Right renal cortex interstitium (tissue), 3 donors: ENCODE data around the gene HOXA6. TPM values are rescaled to one million over a fixed set of nuclear protein-coding genes. Genes with fewer than 3 reads are reported as not detected.

ENCODE experiments used
- DNase-seq, 3 donors: peaks; one replicate each; pipeline ENCODE4 v3.0.0-alpha.2; 2013; ENCODE audit warnings: low read depth in 3 of 3, low spot score in 2 of 3
- polyA plus RNA-seq, 3 donors: library from polyadenylated mRNA; unstranded; fragments of 120-200 nt; gene quantifications; one replicate each; pipeline ENCODE4 v1.2.1, GENCODE V29; 2013; ENCODE audit not compliant: insufficient read length in 3 of 3

The HOXA6 gene
- polyA plus RNA-seq, 3 donors: 18.7 to 24.4 (median 22.0) TPM

DNA sequence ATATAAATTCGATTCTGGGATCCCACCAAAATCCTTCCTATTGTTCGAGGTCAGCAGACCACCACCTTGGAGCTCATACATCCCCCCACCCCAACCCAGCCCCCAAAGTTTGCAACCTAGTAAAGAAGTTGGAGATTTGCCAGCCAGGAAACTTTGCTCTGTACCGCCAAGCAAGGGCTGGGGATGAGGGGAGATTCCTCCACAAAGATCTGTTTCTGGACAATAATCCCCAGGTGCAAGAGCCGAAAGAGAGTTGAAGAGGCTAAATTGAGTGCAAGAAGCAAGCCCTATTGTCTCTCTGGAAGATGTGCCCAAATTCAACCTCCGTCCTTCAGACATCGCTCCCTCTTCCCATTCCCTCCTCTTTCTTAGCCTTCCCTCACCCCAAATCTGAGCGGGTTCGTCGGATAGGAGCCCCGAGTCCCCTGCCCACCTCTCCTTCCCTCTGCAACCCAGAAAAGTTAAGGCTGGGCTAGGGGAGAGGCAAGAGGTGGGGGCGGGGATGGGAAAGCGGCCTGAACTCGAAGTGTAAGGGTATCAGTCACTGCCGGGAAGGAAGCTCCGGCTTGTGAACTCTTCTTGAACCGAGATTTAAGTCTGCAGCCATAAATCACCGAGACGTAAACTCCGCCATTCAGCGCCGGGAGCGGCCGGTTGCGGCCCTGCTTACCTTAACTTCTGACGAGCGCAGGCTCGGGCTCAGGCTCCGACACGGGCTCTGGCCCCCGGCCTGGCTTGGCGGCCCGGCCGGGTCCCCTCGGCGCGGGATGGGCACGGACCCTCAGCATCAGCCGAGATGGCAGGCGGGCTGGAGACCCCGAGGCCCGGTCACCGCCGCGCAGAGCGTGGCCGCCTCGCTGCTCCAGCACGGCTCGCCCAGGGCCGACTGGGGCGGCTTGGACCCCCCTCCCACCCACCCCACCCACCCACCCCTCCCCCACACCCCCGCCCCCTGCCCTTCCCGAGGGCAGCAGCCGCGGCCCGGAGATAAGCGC, 34.3 kb downstream of the HOXA6 start:
- no peak for DNase-seq

DNA sequence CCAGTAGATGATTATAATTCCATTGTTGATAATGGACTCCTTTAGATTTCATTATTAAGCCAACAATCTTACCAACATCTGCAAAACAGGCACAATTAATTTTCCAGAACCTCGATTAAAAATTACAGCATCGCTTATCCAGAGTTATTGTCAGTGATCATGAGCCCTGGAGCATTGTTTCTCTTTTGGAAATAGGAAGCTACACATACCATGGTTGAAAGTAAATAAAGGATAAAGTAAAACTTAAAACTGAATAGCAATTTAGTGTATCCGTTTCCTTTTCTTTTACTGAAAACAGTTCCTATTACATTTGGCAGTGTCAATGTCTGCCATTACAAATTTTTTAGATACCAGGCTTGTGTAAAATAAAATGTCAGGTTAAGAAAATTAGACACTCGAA, 35.2 kb downstream of the HOXA6 start:
- DNase-seq: no peak

DNA sequence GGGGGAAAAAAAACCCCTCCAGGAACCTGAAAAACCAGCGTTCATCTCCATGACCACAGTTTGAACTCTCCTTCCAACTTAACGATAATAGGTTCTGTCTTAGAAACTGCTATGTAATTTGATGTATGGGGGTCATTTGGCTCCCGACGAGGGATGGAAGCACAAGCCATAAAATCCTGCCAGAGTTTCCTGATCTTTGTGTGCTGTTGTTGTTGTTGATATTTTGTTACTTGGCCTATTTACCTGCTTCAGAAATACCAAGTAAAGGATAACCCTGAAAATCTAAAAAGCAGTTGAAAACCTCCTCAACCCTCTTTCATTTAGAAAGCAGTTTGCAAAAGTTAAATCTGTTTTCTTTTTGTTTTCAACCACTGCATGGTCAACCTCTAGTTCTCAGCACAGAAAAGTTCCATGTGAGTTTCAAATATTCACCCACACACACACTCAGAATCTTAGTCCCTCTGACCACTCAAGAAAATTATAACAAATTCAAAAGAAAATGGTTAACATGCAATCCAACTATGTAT, 35.8 kb downstream of the HOXA6 start:
- DNase-seq: no peak

DNA sequence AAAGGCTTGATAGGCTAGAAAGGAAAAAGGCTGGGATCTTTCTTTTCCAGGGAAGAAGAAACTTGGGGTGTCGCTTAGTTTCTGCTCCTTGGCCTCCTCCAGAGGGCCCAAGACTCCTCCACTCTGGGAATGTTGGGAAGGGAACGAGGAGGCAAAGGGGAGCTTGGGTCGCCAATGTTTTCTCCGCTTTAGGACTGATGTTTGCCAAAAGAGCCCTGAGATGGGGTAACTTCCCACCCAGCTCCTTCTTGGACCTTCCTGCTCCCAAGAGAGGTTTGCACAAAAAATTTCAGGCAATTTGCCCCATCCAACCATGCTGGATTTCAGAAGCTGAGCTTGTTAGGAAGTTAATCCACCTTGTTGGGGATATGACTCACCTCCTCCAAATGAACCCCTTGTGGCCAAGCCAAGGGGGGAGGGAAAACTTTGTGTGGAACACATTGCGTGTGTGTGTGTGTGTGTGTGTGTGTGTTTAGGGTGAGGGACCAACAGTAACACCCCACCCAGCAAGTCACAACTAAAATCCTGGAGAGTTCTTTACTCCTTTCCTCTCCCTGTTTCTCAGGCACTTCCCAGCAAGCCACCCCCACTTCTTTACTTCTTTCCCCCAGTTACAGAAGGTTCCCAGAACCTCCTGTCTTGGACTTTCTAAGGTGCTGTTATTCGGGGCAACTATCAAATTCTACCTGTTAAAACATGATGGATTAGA, 36.4 kb downstream of the HOXA6 start:
- no peak for DNase-seq

DNA sequence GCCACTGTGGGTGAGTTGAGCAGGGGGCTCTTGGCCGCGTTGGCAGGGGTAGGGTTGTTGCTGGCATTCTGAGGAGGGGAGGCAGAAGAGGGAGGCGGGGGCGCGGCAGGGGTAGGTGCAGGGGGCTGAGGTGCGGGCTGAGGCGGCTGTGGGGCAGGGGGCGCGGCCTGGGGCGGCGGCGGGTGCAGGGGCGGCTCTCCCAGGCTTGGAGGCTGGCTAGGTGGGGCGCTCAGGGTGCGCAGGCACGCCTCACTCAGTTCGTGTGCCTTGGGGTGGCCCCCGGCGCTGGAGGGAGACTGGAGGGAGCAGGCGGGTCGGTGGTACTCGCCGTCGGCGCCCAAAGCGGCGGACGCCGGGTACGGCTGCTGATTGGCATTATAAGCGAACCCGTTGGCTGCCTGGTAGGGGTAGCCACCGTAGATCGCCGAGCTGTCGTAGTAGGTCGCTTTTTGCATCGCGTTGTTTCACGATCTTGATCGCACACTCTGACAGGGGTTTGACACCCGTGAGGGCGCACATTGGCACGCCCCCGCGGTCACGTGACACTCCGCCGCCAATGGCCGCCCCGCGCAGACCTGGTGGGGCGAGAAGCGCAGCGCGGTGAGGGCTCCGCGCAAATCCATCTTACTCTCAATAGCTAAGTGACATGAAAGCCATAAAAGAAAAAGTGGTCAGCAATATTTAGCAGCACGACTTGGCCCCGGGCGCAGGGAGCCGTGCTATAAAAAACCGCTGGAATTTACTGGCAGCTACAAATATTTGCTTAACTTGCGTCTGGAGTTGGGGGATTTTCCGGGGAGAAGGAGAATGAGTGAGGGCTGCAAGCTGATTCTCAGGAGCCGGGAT, 37.2 kb downstream of the HOXA6 start:
- no peak for DNase-seq

DNA sequence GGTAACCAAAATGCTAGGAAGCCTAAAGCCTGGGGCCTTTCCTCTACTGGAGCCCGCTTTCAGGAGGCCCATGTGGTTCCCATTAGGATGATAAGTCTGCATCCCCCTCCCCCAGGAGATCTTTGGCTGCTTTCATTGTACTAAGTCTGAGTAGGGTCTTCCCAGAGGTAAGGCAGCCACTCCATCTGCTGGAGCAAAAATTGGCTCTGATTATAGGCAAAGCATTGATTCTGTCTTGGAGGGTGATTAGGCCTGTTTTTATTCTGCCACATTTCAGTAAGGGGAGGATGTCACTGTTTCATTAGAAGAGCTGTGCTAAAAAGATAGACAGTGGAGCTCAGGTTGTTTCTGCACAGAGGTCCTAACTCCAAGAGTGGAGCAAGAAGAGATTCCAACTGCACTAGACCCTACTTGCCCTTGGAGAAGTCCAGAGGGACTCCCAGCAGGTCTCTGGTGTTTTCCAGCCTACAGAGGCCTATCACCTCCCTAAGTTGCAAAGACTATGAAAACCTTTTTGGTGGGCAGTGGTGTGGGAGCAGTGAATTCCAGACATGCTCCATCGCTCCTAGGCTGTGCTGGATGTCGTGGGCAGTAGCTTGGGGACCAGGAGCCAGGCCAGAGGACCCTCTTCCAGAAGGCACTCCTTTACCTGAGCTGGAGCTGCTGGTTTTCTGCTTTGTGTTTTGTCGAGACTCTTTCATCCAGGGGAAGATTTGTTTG, 37.9 kb downstream of the HOXA6 start:
- DNase-seq: no peak

DNA sequence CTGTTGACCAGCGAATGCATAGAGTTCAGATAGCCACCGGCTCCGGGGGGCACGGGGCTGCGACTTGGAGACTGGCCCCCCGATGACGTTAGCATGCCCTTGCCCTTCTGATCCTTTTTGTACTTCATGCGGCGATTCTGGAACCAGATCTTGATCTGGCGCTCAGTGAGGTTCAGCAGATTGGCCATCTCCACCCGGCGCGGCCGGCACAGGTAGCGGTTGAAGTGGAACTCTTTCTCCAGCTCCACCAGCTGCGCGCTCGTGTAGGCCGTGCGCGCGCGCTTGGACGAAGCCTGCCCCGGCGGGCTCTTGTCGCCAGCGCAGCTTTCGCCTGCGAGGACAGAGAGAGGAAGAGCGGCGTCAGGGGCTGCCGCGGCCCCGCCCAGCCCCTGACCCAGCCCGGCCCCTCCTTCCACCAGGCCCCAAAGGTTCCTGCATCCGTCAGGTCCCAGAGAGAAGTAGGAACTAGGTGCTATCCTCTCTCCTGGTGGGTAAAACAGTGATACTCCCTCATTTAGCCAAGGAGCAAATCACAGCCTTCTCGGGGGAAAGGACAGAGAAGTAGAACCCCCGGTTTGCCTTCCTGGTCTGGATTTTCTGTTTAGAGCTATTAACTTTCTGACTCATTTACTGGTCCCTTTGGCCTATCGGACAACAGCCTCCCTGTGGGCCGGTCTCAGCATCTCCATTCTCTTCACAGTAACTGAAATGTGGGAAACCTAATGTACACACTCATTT, 39.0 kb downstream of the HOXA6 start:
- no peak for DNase-seq

DNA sequence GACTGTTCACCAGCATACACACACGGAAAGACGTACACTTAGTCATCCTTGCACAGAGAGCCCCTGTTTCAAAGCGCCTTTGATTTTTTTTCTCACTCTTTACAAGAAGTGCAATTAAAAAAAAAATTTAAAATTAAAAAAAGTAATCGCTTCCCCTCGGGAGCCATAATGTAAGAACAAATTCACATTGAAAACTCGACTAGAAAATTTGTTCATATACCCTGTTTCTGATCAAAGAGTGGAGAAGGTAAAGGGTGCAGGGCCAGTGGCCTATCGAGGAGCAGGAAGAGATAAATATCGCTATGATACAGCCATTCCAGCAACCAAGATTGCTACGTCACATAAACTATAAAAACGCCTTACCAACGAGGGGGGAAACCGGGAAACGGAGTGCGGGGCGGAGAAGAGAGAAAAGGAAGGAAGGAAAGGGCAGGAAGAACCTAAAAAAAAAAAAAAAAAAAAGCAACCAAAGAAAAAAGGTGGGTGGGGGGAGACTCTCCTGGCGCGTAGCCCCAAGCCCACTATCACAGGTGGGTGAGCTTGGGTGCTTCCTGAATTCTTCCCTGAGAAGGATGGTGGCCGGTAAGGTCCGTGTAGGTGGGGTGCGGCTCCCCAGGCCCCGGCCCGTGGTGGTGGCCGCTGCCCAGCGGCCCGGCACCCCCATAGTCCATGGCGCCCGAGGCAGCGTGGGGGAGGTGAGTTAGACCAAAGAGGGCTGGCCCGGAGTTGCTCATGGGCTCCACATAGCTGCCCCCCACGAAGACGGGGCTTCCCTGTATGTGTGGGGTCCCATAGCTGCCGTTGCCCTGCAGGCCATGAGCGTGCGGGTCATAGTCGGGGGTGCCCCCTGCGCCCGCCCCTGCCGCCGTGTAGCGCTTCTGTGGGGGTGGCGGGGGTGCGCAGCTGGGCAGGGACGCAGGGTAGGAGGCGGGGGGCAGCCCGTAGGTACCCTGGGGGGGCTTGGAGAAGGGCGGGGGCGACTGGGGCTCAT, 39.9 kb downstream of the HOXA6 start:
- no peak for DNase-seq

DNA sequence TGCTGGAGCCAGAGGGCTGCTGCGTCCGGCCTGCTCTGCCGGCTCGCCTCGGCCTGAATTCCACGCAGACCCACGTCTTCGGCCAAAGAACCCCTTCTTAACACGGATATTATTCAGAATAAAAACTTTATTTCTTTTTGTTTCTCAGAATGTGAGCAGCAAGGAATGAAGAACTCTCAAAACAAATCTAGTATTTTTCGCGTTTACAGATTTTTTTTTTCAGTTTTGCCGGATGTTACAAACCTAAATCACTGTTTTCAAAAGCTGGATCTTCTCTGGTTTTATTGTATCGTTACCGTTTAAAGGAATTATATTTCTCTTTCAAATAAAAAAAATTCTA, 40.7 kb downstream of the HOXA6 start:
- no peak for DNase-seq

DNA sequence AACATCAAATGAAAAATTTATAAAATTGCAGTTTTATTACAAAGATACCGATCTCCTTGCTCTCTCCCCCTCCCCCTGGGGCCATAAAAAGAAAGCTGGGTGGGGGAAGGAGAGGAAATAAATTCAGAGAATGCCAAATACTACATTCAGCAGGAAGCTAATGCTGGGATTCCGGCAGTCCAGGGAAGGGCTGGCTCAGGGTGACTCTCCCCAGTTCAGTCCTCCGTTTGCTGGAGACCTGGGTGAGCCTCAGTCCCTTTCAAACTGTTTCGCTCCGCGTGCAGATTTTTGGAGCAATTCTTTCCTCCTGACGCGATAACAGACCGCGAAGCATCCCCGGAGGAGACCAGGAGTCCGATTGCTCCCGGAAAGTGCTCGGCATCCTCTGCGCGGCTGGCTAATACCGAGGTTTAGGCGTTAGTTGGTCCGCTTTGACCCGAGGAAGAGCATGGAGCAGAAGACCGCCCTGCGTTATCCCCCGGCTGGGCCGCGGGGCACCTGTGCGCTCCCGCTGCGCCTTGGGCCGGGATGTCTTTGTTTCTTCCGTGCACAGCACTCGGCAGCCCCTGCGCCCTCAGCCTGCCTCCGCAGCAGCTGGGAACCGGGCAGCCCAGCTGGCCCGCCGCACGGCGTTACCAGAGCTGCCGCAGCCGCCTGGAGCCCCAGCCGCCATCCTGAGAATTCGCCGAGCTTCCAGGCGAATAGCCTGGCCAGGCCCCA, 41.2 kb downstream of the HOXA6 start:
- DNase-seq: no peak

DNA sequence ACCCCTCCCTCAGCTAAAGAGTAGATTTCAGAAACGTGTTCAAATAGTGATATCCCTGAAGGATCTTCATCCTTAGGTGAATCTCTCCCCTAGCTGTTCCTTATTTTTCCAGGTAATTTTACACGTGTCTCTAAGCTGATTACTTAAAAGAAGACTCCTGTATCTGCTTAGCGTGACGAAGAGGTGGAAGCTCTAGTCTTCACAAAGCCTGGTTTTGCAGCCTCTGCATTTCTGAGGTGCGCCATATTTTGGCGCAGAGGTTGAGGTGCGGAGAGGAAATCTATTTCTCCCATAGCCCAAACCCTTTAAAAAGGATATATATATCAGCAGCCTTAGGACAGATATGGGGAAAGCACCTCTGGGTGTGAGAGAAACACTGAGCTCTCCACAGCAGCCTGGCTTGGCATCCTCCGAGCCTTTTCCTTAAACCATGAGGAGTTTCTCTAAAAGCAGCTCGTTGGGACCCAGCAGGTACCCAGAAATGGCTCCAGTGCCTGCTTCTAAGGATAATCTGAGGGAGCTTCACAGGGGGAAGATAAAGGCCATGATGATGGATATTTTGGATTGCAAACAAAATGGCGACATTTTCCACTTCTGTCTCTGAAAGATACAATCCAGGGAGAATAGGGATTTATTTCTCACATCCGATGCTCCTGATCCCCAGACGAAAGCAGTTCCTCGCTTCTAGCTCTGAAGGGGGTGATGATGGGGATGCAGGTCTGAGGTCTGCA, 42.1 kb downstream of the HOXA6 start:
- no peak for DNase-seq

DNA sequence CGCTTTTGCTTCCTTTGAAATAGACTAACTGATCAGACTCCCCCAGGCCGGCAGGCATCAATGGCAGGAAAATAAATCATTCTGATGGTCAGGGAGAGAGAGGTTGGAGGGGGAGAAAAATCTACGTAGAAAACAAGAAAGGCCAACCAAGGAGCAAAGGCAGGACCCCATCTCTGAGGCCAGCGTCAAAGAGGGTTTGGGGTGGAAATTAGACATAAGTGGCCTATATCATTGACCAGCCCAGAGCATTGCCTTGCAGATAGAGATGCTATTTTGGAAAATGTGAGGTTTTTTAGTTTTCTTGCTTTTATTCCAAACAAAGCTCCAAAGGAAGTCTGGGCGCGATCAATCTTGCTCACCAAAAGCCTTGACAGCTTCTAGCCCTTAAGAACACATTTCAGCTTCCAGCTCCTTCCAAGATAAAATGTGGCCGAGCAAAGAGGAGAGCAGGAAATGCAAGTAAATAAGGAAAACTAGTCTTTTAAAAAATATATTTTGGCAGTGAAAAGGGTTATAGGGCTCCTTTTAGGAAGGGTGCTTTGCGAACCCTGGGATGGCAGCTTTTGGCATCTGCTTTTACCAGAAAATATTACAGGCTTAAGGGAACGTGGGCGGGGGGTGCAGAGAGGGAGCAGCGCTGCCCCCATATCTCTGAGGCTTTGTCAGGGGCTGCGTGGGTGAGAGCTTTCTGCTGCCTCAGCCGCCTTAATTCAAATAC, 43.1 kb downstream of the HOXA6 start:
- peak; percentile 71 to 78 (median 73) for DNase-seq

DNA sequence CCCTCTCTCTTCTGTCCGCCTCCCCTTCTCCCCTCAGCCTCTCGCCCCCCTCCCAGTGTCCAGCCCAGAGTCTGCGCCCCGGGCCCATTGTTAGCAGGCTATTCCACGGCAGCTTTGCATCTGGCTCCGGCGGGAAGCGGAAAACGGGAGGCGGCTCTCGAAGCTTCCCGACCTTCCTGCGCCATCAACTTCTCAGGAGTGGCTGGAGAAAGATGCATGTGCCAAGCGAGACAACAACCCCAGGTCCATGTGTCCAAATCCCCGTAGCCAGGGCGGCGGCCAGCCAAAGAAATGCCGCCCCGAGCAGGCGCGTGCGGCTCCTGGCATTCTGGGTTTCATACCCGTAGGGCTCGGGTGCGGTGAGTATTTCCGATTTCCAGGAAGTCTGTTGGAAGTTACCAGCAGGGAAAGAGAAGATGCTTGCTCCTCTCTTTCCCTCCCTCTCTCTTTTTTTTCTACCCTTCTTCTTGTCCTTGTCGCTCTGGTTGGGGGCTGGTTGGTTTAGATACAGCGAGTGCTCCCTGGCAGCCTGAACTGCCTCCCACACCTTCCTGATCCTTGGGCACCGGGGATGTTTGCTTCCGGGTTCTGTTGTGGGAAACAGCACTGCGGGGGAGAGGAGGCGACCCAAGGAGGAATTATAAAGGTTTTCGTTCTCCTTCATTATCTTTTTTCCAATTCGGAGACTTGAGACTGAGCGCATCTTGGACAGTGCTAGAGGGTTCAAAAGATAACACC, 43.9 kb downstream of the HOXA6 start:
- peak; percentile 31 to 40 (median 39) for DNase-seq

DNA sequence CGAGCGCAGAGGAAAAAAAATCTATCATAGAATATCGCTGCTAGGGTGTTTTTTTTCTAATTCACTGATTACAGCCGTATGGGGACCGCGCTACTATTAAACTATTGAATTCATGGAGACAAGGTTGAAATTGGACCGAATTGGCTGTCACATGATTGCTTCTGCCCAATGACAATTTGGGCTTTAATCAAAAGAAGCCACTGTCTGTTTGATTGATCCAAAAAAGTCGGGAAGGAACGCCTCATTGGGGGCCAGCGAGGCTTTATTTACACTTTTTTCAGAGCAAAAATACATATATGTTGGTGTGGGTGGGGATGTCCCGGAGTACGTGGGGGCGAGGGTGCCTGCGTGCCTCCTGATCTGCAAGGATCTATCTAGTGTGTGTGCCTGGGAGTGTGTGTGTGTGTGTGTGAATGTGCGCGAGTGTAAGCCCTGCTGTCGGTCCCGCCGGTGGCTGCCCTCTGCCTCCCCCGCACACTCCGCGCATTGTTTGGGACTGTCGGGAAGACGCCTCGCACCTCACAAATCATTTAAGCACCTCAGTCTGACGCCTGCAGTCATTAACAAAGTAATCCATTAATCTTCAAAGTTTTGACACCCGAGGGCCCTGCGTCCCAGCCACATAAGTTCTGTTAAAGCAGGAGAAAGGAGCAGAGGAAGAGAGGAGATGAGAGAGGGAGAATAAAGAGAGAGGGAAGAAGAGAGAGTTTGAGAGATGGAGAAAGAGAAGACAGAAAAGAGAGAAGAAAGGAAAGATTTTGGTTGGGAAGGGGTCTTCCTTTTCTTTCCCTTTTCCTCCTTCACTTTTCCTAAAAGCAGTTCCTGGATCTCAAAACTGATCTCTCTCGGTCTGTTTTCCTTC, 44.8 kb downstream of the HOXA6 start, which contains the start of gene HOXA2:
TSS of gene HOXA2 (minus strand) at position 103 of the 862 bp plus-strand sequence. CDS start 183 bp downstream, outside the sequence.
- DNase-seq: peak; percentile 62 to 64 (median 62)
